Ascending aorta (tissue), 2 donors: Measurements from ENCODE around the gene CDK14. TPM values are rescaled to one million over a fixed set of nuclear protein-coding genes. Genes with fewer than 3 reads are reported as not detected.

Source experiments
- DNase-seq, 2 donors: peaks; one replicate each; pipeline ENCODE4 v3.0.0-alpha.2; 2019; ENCODE audit warnings: low spot score in 2 of 2
- H3K27ac ChIP-seq, 2 donors: fragments of 200-600 bp; sonication (generic); one replicate each; pipeline ENCODE4 v1.5.1; 2016 to 2017; ENCODE audit warnings: mild to moderate bottlenecking in 1 of 2
- H3K27me3 ChIP-seq: fragments of 200-600 bp; sonication (generic); one replicate; pipeline ENCODE4 v1.5.1; 2017
- H3K36me3 ChIP-seq, 2 donors: fragments of 200-600 bp; sonication (generic); one replicate each; pipeline ENCODE4 v1.5.1; 2016
- H3K4me1 ChIP-seq, 2 donors: fragments of 200-600 bp; sonication (generic); one replicate each; pipeline ENCODE4 v1.5.1; 2016 to 2017; ENCODE audit warnings: mild to moderate bottlenecking in 1 of 2
- H3K4me3 ChIP-seq, 2 donors: fragments of 200-600 bp; sonication (generic); one replicate each; pipeline ENCODE4 v1.5.1; 2016 to 2017; ENCODE audit warnings: mild to moderate bottlenecking in 1 of 2
- H3K9me3 ChIP-seq, 2 donors: fragments of 200-600 bp; sonication (generic); one replicate each; pipeline ENCODE4 v1.5.1; 2016
- intact Hi-C: fragments of 100-400 bp; cut with DNase I; formaldehyde crosslinking; loops from one replicate; pipeline ENCODE4 v1.15.1; 2023
- total RNA-seq: library from RNA; depleted of rRNA; stranded (reverse); fragments of >200 nt; gene quantifications from one replicate; pipeline ENCODE4 v1.1.0, GENCODE V29; 2016
- TF ChIP-seq, protein P1 (sequence below), 3 experiments: fragments of 200-600 bp in 2 of 3; fragments of 450-650 bp in 1 of 3; sonication (generic) in 2 of 3; IDR thresholded peaks; one replicate each; pipeline ENCODE4 v1.5.1; 2016 to 2019; ENCODE audit warnings: antibody characterized with exemption in 3 of 3, mild to moderate bottlenecking in 1 of 3, moderate library complexity in 1 of 3

CDK14 gene
- total RNA-seq, 1 donor from 2014 or later: 5.1 TPM

DNA sequence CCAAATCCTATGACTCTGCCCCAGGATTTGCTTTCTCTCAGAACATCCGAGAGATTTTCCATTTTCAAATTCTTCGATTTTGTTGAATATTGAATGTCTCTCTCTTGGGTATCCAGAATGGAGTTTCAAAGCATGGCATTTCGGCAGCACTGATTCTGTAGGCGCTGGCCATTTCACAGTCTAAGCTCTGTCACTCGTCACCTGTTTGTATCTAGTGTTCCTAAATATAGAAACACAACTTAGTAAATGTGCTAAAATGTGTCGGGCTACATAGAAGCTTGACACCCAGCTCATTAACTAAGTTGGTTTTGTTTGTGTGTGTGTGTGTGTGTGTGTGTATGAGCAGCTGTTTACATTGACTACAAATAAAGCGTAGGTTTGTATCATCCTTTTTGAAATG lies 494.6 kb downstream of the CDK14 start:
- TF ChIP-seq, protein P1, sequence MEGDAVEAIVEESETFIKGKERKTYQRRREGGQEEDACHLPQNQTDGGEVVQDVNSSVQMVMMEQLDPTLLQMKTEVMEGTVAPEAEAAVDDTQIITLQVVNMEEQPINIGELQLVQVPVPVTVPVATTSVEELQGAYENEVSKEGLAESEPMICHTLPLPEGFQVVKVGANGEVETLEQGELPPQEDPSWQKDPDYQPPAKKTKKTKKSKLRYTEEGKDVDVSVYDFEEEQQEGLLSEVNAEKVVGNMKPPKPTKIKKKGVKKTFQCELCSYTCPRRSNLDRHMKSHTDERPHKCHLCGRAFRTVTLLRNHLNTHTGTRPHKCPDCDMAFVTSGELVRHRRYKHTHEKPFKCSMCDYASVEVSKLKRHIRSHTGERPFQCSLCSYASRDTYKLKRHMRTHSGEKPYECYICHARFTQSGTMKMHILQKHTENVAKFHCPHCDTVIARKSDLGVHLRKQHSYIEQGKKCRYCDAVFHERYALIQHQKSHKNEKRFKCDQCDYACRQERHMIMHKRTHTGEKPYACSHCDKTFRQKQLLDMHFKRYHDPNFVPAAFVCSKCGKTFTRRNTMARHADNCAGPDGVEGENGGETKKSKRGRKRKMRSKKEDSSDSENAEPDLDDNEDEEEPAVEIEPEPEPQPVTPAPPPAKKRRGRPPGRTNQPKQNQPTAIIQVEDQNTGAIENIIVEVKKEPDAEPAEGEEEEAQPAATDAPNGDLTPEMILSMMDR (IDR thresholded peaks at IDR 0.05): no peak
- DNase-seq: no peak
- intact Hi-C loops: no loop called here

GRCh38 chr7:91091631-91092030 lies 495.5 kb downstream of the CDK14 start:
- Histone ChIP-seq H3K4me3 (no peak overlapping the region), H3K36me3 (no peaks in the 10 kb centered on the region), H3K9me3 (no peaks in the 10 kb centered on the region), H3K27me3 (no peaks in the 10 kb centered on the region), H3K27ac (no peak overlapping the region), H3K4me1 (no peaks in the 10 kb centered on the region)
- intact Hi-C loops: no loop called here
- DNase-seq: no peak
- TF ChIP-seq, protein P1 (IDR thresholded peaks at IDR 0.05): no peak

More for the DNA sequence above, 494.6 kb downstream of the CDK14 start:
- Histone ChIP-seq H3K4me1 (no peaks in the 10 kb centered on the region), H3K9me3 (no peaks in the 10 kb centered on the region), H3K27ac (no peak overlapping the region), H3K27me3 (no peaks in the 10 kb centered on the region), H3K4me3 (no peak overlapping the region), H3K36me3 (no peaks in the 10 kb centered on the region)

DNA sequence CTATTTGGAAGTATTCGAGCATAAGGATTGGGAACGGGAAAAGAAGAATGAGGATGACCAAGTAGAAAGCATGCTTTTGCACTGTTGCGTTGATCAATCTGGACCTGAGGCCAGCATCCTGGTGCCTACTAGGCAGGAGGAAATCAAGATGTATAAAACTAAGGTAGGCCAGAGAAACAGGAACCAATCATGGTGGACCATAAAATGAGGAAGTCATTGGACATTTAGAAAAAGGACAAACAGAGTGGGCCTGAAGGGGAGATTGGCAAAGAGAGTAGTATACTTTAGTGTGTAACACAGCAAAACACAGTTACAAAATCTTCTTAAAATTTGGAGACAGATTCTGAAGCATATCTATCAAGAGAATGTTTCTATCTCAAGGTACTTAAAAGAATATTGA lies 497.1 kb downstream of the CDK14 start:
- H3K27ac ChIP-seq: no peak overlapping the region
- no peak for DNase-seq
- TF ChIP-seq, protein P1 (IDR thresholded peaks at IDR 0.05): no peak
- H3K9me3 ChIP-seq: no peaks in the 10 kb centered on the region
- intact Hi-C loops: no loop called here
- H3K4me1 ChIP-seq: no peaks in the 10 kb centered on the region
- H3K4me3 ChIP-seq: no peak overlapping the region
- no peaks in the 10 kb centered on the region for H3K27me3 ChIP-seq
- no peaks in the 10 kb centered on the region for H3K36me3 ChIP-seq

DNA sequence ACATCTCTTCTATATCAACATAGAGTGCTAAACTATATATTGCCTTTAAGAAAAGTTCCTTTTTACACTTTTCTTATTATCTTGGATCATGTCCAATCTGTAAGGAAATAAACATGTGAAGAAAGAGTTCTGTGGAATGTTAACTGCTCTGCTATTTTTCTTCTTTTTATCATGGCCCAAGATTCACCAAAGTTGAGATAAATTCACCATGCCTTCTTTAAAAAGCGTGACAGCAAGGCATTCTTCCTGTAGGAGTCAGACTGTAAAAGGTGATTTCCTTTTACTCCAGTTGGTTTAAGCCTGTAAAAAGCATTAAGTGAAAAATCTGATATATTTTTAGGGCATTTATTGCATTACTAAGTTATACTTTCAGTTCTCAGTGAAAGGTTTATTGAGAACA lies 502.4 kb downstream of the CDK14 start:
- H3K4me1 ChIP-seq: no peaks in the 10 kb centered on the region
- intact Hi-C loops: no loop called here
- no peaks in the 10 kb centered on the region for H3K36me3 ChIP-seq
- no peak for DNase-seq
- no peak overlapping the region for H3K4me3 ChIP-seq
- no peaks in the 10 kb centered on the region for H3K9me3 ChIP-seq
- no peaks in the 10 kb centered on the region for H3K27me3 ChIP-seq
- H3K27ac ChIP-seq: no peak overlapping the region
- TF ChIP-seq, protein P1 (IDR thresholded peaks at IDR 0.05): no peak

DNA sequence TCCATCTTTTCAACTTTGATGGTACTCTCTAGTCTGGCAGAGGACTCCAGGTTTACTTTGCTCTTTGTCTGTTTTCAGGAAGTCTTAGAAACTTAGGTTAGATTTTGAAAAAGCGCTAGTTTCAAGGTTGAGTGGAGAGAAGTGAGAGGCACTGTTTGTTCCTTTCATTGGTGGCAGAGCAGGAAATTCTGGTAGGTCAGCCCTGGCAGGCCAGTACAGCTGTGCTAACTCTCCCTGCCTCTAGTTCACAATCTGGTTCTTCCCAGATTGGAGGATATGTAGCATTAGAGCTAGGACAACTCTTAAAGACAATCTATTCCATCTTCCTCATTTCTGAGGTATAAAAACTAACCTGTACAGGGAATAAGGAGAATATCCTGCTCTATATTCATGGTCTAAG lies 507.2 kb downstream of the CDK14 start:
- intact Hi-C loops: no loop called here
- DNase-seq: no peak

More for the DNA sequence above, 507.2 kb downstream of the CDK14 start:
- TF ChIP-seq, protein P1 (IDR thresholded peaks at IDR 0.05): no peak
- Histone ChIP-seq H3K27ac (no peak overlapping the region), H3K9me3 (no peaks in the 10 kb centered on the region), H3K27me3 (no peaks in the 10 kb centered on the region), H3K36me3 (no peaks in the 10 kb centered on the region), H3K4me3 (no peak overlapping the region), H3K4me1 (no peaks in the 10 kb centered on the region)
